ENCODE measurements around the gene PALM2AKAP2.

DNA sequence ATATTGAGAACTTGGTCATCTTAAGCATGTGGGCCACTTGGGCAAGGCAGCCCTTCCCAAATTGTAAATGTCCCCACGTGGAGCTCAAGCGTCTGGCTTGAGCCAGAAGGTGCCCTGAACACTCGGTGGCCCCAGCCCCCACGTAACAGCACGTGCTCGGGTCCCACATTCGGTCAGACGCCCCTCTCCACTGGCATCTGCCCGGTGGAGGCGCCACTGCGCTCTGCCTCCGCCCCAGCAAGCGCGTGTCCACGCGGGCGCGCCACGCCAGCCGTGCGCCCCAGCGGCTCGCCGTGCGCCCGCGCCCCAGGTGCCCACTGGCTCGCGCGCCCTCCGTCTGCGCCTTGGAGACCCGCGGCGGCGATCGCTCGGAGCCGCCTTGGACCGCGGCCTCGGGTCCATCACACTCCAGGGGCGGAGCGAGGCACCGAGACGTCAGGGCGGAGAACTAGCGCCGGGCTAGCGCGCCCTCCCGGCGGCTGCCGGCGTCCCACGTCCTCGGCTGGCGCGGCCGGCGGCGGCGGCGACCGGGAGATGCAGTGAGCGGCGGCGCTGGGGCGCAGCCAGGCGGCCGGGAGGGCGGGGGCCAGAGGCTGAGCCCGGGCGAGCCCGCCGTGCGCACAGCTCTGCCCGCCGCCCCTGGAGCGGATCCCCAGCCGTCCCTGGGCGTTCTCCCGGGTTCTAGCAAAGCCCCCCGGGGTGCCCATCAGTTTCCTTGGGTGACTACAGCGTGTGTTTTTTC is at the start of gene PALM2AKAP2:
- TF ChIP-seq, protein P1, sequence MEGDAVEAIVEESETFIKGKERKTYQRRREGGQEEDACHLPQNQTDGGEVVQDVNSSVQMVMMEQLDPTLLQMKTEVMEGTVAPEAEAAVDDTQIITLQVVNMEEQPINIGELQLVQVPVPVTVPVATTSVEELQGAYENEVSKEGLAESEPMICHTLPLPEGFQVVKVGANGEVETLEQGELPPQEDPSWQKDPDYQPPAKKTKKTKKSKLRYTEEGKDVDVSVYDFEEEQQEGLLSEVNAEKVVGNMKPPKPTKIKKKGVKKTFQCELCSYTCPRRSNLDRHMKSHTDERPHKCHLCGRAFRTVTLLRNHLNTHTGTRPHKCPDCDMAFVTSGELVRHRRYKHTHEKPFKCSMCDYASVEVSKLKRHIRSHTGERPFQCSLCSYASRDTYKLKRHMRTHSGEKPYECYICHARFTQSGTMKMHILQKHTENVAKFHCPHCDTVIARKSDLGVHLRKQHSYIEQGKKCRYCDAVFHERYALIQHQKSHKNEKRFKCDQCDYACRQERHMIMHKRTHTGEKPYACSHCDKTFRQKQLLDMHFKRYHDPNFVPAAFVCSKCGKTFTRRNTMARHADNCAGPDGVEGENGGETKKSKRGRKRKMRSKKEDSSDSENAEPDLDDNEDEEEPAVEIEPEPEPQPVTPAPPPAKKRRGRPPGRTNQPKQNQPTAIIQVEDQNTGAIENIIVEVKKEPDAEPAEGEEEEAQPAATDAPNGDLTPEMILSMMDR (IDR thresholded peaks at IDR 0.05; ENCODE audit: low read depth, low read length) = no peak
- no peak for TF ChIP-seq EZH2phosphoT487 (IDR thresholded peaks at IDR 0.05; ENCODE audit: low read depth)
